ENCODE data around the gene INPP5A.

INPP5A gene

DNA sequence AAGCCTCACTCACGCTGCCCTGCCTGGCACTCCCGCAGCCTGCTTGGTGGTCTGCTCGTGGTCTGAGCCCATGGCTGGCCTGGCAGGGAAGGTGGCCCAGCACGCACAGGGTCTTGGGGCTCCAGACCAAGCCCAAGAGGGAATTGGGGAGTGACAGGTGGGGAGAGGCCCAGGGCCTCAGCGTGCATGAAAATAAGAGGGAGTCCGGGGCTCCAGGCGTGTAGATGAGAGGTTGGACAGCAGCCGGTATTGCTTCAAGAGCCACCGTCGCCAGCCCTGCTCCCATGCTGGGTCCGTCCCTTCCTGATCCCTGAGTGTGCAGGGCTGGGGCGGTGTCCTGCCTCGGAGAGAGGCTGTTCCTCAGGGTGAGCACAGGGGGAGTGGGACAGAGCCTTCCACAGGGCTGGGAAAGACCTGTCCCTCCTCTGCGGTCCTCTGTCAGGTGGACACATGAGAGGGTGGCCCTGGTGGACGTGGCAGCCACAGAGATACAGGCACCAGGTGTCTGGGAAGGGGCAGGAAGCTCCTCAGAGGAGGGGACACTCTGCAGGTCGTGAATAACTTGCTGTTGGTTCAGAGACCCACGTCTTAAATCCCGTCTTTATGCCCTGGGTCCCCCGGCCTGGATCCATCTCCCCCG, 113.1 kb downstream of the INPP5A start:
- DNase-seq = no peak

- no peak for DNase-seq
Observed at GRCh38 chr10:132651511-132652029, 114.0 kb downstream of the INPP5A start.

- DNase-seq = no peak
Observed at GRCh38 chr10:132652446-132652845, 114.9 kb downstream of the INPP5A start.

DNA sequence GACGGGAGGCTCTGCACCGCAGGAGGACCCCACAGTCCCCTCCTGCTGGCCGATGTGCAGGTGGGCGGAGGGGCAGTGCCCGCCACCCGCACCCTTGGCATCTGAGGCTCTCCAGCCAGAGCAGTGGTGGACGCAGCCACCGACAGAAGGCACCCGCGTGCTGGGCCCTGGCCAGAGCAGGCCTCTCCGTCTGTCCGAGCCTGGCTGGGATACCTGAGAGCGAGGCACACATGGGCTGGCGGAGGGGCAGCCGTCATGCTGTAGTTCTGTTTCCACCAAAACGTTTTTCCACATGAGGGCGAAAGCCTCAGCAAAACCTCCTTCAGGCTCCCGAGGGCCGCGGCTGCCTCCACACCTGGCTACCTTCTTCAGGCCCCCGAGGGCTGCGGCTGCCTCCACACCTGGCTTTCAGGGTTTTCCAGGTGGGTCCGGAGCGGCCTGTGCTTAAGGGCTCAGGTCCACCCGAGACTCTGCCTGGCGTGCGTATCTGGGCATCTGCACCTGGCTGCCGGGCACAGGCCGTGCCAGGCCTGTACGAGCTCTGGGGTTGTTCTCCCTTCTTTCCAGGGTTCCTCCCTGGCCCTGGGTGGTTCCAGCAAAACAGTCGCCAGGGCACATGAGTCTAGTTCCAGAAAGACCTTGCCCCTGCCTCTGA, 115.5 kb downstream of the INPP5A start:
- no peak for DNase-seq

- no peak for DNase-seq
Observed at GRCh38 chr10:132653721-132654120, 116.1 kb downstream of the INPP5A start.

- DNase-seq = no peak
Observed at GRCh38 chr10:132654121-132654571, 116.6 kb downstream of the INPP5A start.

- peak; percentile 39 for DNase-seq
Observed at GRCh38 chr10:132654708-132655661, 117.4 kb downstream of the INPP5A start.

DNA sequence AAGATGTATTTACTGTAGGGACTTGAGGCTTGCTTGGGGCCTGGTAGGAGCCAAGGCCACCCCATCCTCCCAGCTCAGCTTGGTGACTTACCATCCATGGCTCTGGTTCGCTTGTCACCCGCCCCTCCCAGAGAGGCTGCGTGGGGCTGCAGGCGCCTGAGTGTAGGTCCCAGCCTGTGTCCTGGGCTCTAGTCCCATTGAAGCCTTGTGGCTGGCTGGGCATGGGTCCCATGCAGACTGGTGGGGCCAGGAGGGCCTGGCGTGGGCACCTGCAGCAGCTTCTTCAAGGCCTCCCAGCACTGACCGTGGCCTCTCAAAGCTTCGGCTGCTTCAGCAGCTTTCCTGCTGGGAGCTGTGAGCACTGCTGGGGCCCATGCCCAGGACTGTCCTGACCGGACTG, 118.1 kb downstream of the INPP5A start:
- no peak for DNase-seq

- DNase-seq = no peak
Observed at GRCh38 chr10:132656283-132657126, 118.9 kb downstream of the INPP5A start.

DNA sequence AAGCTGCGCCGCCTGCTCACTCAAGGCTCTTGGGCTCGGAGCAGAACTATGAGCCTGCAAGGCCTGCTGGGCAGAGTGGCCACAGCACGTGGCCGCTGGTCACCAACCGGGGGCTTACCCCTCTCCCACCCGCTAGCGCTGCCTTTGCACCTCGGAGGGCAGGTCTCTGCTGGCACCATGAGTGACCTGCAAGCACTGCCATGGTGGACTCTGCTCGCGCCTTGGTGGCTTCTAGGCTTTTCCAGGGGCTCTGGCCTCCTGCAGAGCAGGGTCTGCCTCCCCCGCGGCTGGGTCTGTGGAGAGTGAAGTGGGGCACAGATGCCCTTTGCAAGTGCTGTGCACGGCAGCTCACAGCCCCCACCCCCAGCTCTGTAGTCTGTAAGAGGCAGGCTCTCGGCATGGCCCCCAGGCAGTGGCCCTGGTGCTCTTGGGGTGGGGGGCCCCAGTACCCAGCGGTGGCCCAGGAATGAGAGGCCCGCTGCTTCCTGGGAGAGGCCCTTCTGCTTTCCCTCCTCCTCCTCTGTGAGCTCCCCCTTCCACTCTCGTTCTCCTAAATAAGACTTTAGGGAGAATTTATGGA, 119.6 kb downstream of the INPP5A start:
- no peak for DNase-seq

DNA sequence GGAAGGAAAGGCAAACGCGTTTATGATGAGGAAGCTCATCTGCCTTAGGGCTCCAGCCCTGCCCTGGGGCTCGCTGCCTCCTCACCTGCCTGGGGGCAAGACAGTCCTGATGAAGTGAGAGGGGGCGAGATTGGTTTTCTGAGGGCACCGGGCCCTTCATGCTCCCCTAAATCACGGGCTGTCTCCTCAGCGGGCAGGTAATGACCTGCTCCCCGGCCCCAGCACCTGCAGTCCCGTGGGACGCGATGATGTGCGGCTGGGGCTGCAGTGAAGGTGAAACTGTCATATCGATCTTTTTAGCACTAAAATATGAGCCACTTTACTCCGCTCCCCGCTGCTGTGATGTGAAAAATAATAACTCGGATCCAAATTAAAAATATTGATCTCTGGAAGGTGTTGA, 120.2 kb downstream of the INPP5A start:
- DNase-seq = no peak

DNA sequence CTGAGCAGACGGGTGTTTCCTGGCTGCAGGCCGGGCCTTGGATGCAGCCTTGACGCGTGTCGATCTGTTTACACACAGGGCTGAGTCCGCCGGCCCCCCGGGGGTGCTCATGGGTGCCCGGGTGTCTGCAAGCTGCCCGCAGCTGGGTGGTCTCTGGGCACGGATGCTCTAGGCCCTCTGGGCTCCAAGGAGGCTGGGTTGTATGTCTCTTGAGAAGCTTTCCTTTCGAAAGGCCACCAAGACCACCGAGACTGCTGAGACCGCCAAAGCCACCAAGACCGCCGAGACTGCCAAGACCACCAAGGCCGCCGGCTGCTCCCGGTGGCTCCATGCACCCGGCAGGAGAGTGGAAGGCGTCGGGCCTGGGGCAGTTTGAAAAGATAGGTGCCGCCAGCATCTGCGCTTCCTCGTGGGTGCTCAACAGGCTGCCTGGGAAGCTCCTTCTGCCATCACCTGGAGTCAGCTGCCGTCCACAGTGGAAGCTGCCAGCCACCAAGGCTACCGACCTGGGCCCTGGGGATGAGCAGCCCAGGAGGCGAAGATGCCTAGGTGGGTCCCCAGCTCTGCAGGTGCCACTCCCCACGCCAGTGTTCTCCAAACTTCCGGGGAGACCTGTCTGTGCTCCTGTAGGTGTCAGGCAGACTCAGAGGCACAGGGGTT, 121.1 kb downstream of the INPP5A start:
- no peak for DNase-seq

- no peak for DNase-seq
Observed at GRCh38 chr10:132659206-132660091, 121.9 kb downstream of the INPP5A start.

GRCh38 chr10:132660385-132660784, 122.8 kb downstream of the INPP5A start:
- DNase-seq = no peak

DNA sequence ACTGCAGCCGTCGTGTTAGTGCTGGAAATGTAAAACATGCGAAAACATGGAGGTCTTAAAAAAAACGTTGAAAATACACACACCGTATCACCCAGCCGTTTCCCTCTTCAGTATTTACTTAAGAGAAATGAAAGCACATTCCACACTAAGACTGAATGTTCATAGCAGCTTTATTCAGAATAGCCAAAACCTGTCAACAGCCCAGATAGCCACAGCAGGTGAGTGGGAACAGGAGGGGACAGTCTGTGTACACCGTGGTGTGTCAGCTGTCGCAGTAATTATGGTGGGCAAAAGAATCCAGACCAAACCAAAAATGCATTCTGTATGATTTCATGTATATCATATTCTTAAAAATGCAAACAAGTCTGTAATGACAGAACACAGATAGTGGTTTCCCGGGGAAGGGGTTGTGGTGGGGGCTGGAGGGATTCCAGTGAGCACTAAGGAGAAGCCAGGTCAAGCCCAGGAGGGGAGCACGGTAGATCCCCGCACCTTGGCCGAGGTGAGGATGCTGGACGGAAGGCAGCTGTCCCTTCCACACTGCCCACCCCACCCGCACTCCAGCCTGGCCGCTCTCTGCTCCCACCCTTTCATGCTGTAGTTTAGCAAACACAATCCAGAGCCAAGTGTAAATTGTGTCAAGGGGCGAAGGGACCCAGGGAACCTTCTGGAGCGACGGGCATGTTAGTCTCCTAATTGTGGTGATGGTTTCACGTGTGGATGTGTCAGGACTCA, 124.8 kb downstream of the INPP5A start:
- no peak for DNase-seq

DNA sequence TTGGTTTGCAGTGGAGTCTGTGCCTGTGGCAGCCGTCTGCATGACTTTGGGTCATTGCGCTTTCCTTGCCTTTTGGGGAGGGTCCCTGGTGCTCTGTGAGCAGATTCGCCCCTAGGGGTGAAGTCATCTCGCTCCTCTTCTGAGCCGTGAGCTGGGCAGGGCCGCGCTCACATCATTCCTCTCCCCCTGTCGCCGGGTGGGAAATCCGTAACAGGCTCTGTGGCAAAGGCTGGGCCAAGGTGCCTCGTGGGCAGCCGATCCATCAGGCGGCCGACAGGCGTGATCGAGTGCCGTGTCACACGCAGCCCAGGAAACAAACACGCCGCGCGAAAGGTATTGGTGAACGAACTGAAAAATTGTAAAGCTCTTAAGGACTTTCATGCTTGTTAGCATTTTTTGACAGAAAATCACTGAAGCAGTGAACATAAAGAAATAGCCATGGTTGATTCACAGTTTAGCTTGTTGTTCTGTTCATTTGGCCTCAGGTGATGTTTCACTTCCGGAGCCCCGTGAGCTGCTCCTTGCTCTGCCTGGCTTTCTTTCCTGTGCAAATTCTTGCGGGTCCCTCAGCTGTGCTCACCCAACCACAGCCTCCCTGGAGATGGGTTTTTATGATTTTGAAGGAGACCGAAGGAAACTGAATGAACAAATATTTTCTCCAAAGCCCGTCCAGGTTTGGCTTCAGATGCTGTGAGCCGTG, 126.2 kb downstream of the INPP5A start:
- DNase-seq = no peak

GRCh38 chr10:132664407-132664806, 126.8 kb downstream of the INPP5A start:
- DNase-seq = no peak

- DNase-seq = no peak
Observed at GRCh38 chr10:132664883-132665282, 127.3 kb downstream of the INPP5A start.
